Uterine smooth muscle cell (primary cell): ENCODE data around the gene FIBP. TPM values are rescaled to one million over a fixed set of nuclear protein-coding genes. Genes with fewer than 3 reads are reported as not detected.

Experiments
- total RNA-seq: library from RNA; depleted of rRNA; stranded (reverse); fragments of >200 nt; gene quantifications from 2 replicates; pipeline ENCODE4 v1.2.3, GENCODE V29; 2014

FIBP gene
- total RNA-seq = 185 and 189 TPM in 2 replicates

GRCh38 chr11:65888163-65888814, at the start of gene FIBP:
TSS of gene FIBP (minus strand) at chr11:65888471. CDS start at chr11:65888418, 53 bp downstream.

GRCh38 chr11:65919141-65919572, 30.9 kb upstream of the FIBP start, which contains the start of gene DRAP1:
TSS of gene DRAP1 (plus strand) at chr11:65919426. CDS start at chr11:65919502, 76 bp downstream.

GRCh38 chr11:65918211-65919140, 30.2 kb upstream of the FIBP start, which contains the start of gene C11orf68:
TSS of gene C11orf68 (minus strand) at chr11:65919062. CDS start at chr11:65919031, 31 bp downstream.

GRCh38 chr11:65900125-65900898, 12.0 kb upstream of the FIBP start, which contains the start of gene FOSL1:
TSS of gene FOSL1 (minus strand) at chr11:65900388. CDS start at chr11:65900339, 49 bp downstream.

GRCh38 chr11:65890324-65891218, 2.3 kb upstream of the FIBP start, which contains the start of gene CCDC85B:
TSS of gene CCDC85B (plus strand) at chr11:65890673. CDS start at chr11:65890784, 111 bp downstream.

GRCh38 chr11:65879617-65880016, 8.7 kb downstream of the FIBP start, which contains the start of gene CTSW:
TSS of gene CTSW (plus strand) at chr11:65879837. CDS start at chr11:65879855, 18 bp downstream.

GRCh38 chr11:65872586-65873317, 15.5 kb downstream of the FIBP start, which contains the start of gene EFEMP2:
TSS of gene EFEMP2 (minus strand) at chr11:65872800. CDS start at chr11:65872354, 446 bp downstream.

GRCh38 chr11:65860278-65861164, 27.8 kb downstream of the FIBP start, which contains the start of gene MUS81:
TSS of gene MUS81 (plus strand) at chr11:65860433. CDS start at chr11:65860754, 321 bp downstream.

GRCh38 chr11:65857853-65858680, 30.2 kb downstream of the FIBP start, which contains the start of gene CFL1:
TSS of gene CFL1 (minus strand) at chr11:65858180. CDS start at chr11:65858099, 81 bp downstream.

Other genes with a start within 250 kb of the FIBP start
- gene RELA, start 225.6 kb downstream of the FIBP start, total RNA-seq = 16.0 and 17.9 TPM in 2 replicates
- gene KAT5, start 176.2 kb downstream of the FIBP start, total RNA-seq = 44.0 and 51.5 TPM in 2 replicates
- gene RNASEH2C, start 167.7 kb downstream of the FIBP start, total RNA-seq = 55.6 and 59.7 TPM in 2 replicates
- gene AP5B1, start 107.5 kb downstream of the FIBP start, total RNA-seq = 6.5 and 8.0 TPM in 2 replicates
- gene OVOL1, start 101.4 kb downstream of the FIBP start, total RNA-seq = not detected in 2 replicates
- 0.44 and 0.75 TPM in 2 replicates for gene SNX32, start 54.5 kb downstream of the FIBP start, total RNA-seq
- 904 and 1,254 TPM in 2 replicates for gene CFL1, start 30.3 kb downstream of the FIBP start, total RNA-seq
- 61.0 and 61.1 TPM in 2 replicates for gene MUS81, start 28.0 kb downstream of the FIBP start, total RNA-seq
- gene EFEMP2, start 15.7 kb downstream of the FIBP start, total RNA-seq = 37.7 and 62.2 TPM in 2 replicates
- gene CTSW, start 8.6 kb downstream of the FIBP start, total RNA-seq = 0.12 TPM in 1 of 2 replicates, not detected in the other
- gene CCDC85B, start 2.2 kb upstream of the FIBP start, total RNA-seq = 93.9 and 99.7 TPM in 2 replicates
- 21.4 and 63.9 TPM in 2 replicates for gene FOSL1, start 11.9 kb upstream of the FIBP start, total RNA-seq
- 28.2 and 37.5 TPM in 2 replicates for gene C11orf68, start 30.6 kb upstream of the FIBP start, total RNA-seq
- 313 and 580 TPM in 2 replicates for gene DRAP1, start 31.0 kb upstream of the FIBP start, total RNA-seq
- gene TSGA10IP, start 57.0 kb upstream of the FIBP start, total RNA-seq = 0.11 and 0.37 TPM in 2 replicates
- 66.6 and 68.2 TPM in 2 replicates for gene SART1, start 73.3 kb upstream of the FIBP start, total RNA-seq
- 31.2 and 42.6 TPM in 2 replicates for gene EIF1AD, start 113.7 kb upstream of the FIBP start, total RNA-seq
- 19.3 and 20.2 TPM in 2 replicates for gene BANF1, start 114.0 kb upstream of the FIBP start, total RNA-seq
- not detected in 2 replicates for gene CST6, start 123.5 kb upstream of the FIBP start, total RNA-seq
- under 0.01 TPM in 1 of 2 replicates, not detected in the other for gene CATSPER1, start 138.0 kb upstream of the FIBP start, total RNA-seq
- 0.12 TPM in 1 of 2 replicates, not detected in the other for gene GAL3ST3, start 160.7 kb upstream of the FIBP start, total RNA-seq
- gene SF3B2, start 163.9 kb upstream of the FIBP start, total RNA-seq = 157 and 183 TPM in 2 replicates
- 25.8 and 34.7 TPM in 2 replicates for gene PACS1, start 181.8 kb upstream of the FIBP start, total RNA-seq